Neural progenitor cell (in vitro differentiated cells): Measurements from ENCODE around the gene C10orf120. TPM values are rescaled to one million over a fixed set of nuclear protein-coding genes. Genes with fewer than 3 reads are reported as not detected.

ENCODE experiments used
- DNase-seq: peaks from one replicate; pipeline ENCODE4 v3.0.0-alpha.2; 2016; ENCODE audit warnings: low spot score
- H2AFZ ChIP-seq: fragments of 200-600 bp; sonication (generic); replicated peaks from 2 replicates; pipeline ENCODE4 v1.6.1; 2016; ENCODE audit warnings: antibody characterized with exemption
- H3F3A ChIP-seq: fragments of 200-600 bp; sonication (generic); 2 replicates; pipeline ENCODE4 v1.6.1; 2016; ENCODE audit warnings: antibody characterized with exemption, low read depth
- H3K27ac ChIP-seq: fragments of 200-600 bp; sonication (generic); 2 replicates; pipeline ENCODE4 v1.5.1; 2016; ENCODE audit warnings: mild to moderate bottlenecking
- H3K27me3 ChIP-seq: fragments of 200-600 bp; sonication (generic); 2 replicates; pipeline ENCODE4 v1.6.1; 2016; ENCODE audit warnings: mild to moderate bottlenecking, moderate library complexity
- H3K36me3 ChIP-seq: fragments of 200-600 bp; sonication (generic); 2 replicates; pipeline ENCODE4 v1.5.1; 2016
- H3K4me1 ChIP-seq: fragments of 200-600 bp; sonication (generic); 2 replicates; pipeline ENCODE4 v1.6.1; 2016; ENCODE audit warnings: mixed run types
- H3K4me2 ChIP-seq: fragments of 200-600 bp; sonication (generic); 2 replicates; pipeline ENCODE4 v1.6.1; 2016
- H3K4me3 ChIP-seq: fragments of 200-600 bp; sonication (generic); 2 replicates; pipeline ENCODE4 v1.5.1; 2016
- H3K79me2 ChIP-seq: fragments of 200-600 bp; sonication (generic); 2 replicates; pipeline ENCODE4 v1.6.1; 2016; ENCODE audit warnings: low read depth
- H3K9ac ChIP-seq: fragments of 200-600 bp; sonication (generic); 2 replicates; pipeline ENCODE4 v1.6.1; 2016
- H3K9me3 ChIP-seq: fragments of 200-600 bp; sonication (generic); 2 replicates; pipeline ENCODE4 v1.5.1; 2016; ENCODE audit warnings: low read depth
- H4K20me1 ChIP-seq: fragments of 200-600 bp; sonication (generic); 2 replicates; pipeline ENCODE4 v1.6.1; 2016; ENCODE audit warnings: low read depth
- H3K27ac Mint-ChIP-seq: 3 replicates; pipeline ENCODE4 v1.8.0; 2021; ENCODE audit warnings: mixed read lengths
- H3K27me3 Mint-ChIP-seq: 2 replicates; pipeline ENCODE4 v1.8.0; 2022; ENCODE audit warnings: low read depth, mild to moderate bottlenecking, inconsistent platforms, moderate library complexity, mixed read lengths; ENCODE audit not compliant: insufficient read depth
- H3K36me3 Mint-ChIP-seq: 3 replicates; pipeline ENCODE4 v1.8.0; 2021; ENCODE audit warnings: mixed read lengths
- H3K4me1 Mint-ChIP-seq: 3 replicates; pipeline ENCODE4 v1.8.0; 2021; ENCODE audit warnings: mixed read lengths
- H3K4me3 Mint-ChIP-seq: 3 replicates; pipeline ENCODE4 v1.8.0; 2021; ENCODE audit warnings: mild to moderate bottlenecking, moderate library complexity, mixed read lengths
- H3K9me3 Mint-ChIP-seq: 3 replicates; pipeline ENCODE4 v1.8.0; 2020; ENCODE audit warnings: mixed read lengths
- EZH2 ChIP-seq: fragments of 200-600 bp; sonication (generic); IDR thresholded peaks from 2 replicates; pipeline ENCODE4 v1.6.1; 2017; ENCODE audit warnings: antibody characterized with exemption, mild to moderate bottlenecking, moderate library complexity
- EZH2phosphoT487 ChIP-seq: fragments of 200-600 bp; sonication (generic); IDR thresholded peaks from 2 replicates; pipeline ENCODE4 v1.6.1; 2017; ENCODE audit warnings: antibody characterized with exemption
- total RNA-seq: library from RNA; depleted of rRNA; stranded (reverse); fragments of >200 nt; gene quantifications from 2 replicates; pipeline ENCODE4 v1.2.3, GENCODE V29; 2015; ENCODE audit warnings: low replicate concordance
- TF ChIP-seq, protein P1 (sequence below): fragments of 200-600 bp; sonication (generic); IDR thresholded peaks from 2 replicates; pipeline ENCODE4 v1.5.1; 2017; ENCODE audit warnings: antibody characterized with exemption, mild to moderate bottlenecking

The C10orf120 gene
- total RNA-seq, 1 donor from 2014 or later = not detected

GRCh38 chr10:122701652-122702051 is 2.0 kb upstream of the C10orf120 start:
- no peak overlapping the region for H3K9ac ChIP-seq
- H3K27me3 Mint-ChIP-seq = peaks cover 12% of the 10 kb centered on the region
- H3K27me3 ChIP-seq = no peaks in the 10 kb centered on the region
- no peaks in the 10 kb centered on the region for H3K9me3 Mint-ChIP-seq
- H3K79me2 ChIP-seq = no peaks in the 10 kb centered on the region
- no peak overlapping the region for H3K27ac Mint-ChIP-seq
- H2AFZ ChIP-seq = no peak overlapping the region
- DNase-seq = no peak
- no peaks in the 10 kb centered on the region for H3F3A ChIP-seq
- H4K20me1 ChIP-seq = no peaks in the 10 kb centered on the region
- no peak overlapping the region for H3K4me2 ChIP-seq
- TF ChIP-seq, protein P1, sequence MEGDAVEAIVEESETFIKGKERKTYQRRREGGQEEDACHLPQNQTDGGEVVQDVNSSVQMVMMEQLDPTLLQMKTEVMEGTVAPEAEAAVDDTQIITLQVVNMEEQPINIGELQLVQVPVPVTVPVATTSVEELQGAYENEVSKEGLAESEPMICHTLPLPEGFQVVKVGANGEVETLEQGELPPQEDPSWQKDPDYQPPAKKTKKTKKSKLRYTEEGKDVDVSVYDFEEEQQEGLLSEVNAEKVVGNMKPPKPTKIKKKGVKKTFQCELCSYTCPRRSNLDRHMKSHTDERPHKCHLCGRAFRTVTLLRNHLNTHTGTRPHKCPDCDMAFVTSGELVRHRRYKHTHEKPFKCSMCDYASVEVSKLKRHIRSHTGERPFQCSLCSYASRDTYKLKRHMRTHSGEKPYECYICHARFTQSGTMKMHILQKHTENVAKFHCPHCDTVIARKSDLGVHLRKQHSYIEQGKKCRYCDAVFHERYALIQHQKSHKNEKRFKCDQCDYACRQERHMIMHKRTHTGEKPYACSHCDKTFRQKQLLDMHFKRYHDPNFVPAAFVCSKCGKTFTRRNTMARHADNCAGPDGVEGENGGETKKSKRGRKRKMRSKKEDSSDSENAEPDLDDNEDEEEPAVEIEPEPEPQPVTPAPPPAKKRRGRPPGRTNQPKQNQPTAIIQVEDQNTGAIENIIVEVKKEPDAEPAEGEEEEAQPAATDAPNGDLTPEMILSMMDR = no peak
- no peak for TF ChIP-seq EZH2
- TF ChIP-seq EZH2phosphoT487 = no peak
- H3K36me3 Mint-ChIP-seq = no peaks in the 10 kb centered on the region
- no peaks in the 10 kb centered on the region for H3K9me3 ChIP-seq
- H3K36me3 ChIP-seq = no peaks in the 10 kb centered on the region
- H3K27ac ChIP-seq = no peak overlapping the region
- no peak overlapping the region for H3K4me3 Mint-ChIP-seq
- H3K4me3 ChIP-seq = no peak overlapping the region
- no peaks in the 10 kb centered on the region for H3K4me1 ChIP-seq
- no peaks in the 10 kb centered on the region for H3K4me1 Mint-ChIP-seq

GRCh38 chr10:122696687-122697086 is 3.0 kb downstream of the C10orf120 start:
- DNase-seq = no peak
- no peaks in the 10 kb centered on the region for H3K27me3 ChIP-seq
- no peak overlapping the region for H3K27ac ChIP-seq
- Mint-ChIP-seq H3K27me3 (peaks cover 8% of the 10 kb centered on the region), H3K27ac (no peak overlapping the region), H3K4me3 (no peak overlapping the region), H3K9me3 (peaks cover 2% of the 10 kb centered on the region), H3K4me1 (no peaks in the 10 kb centered on the region), H3K36me3 (no peaks in the 10 kb centered on the region)
- H4K20me1 ChIP-seq = no peaks in the 10 kb centered on the region
- no peaks in the 10 kb centered on the region for H3K9me3 ChIP-seq
- no peak for TF ChIP-seq EZH2phosphoT487
- no peak for TF ChIP-seq EZH2
- TF ChIP-seq, protein P1 = no peak
- H3K9ac ChIP-seq = no peak overlapping the region
- H3K36me3 ChIP-seq = no peaks in the 10 kb centered on the region
- no peak overlapping the region for H3K4me3 ChIP-seq
- H3K4me1 ChIP-seq = no peaks in the 10 kb centered on the region
- H3K79me2 ChIP-seq = no peaks in the 10 kb centered on the region
- H3F3A ChIP-seq = no peaks in the 10 kb centered on the region
- H2AFZ ChIP-seq = no peak overlapping the region
- H3K4me2 ChIP-seq = no peak overlapping the region

DNA sequence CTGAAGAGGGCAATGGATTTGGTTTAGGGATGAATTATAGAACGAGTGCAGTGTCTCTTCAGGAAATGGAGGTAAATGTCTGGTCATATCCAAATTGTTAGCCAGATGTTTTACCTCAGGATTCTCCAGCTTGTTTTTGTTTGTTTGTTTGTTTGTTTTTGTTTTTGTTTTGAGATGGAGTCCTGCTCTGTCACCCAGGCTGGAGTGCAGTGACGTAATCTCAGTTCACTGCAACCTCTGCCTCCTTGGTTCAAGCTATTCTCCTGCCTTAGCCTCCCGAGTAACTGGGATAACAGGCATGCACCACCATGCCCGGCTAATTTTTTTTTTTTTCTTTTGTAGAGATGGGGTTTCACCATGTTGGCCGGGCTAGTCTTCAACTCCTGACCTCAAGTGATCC is 6.9 kb downstream of the C10orf120 start:
- H2AFZ ChIP-seq = no peak overlapping the region
- H3K4me2 ChIP-seq = no peak overlapping the region
- no peak overlapping the region for H3K27ac ChIP-seq
- Mint-ChIP-seq H3K9me3 (peaks cover 2% of the 10 kb centered on the region), H3K36me3 (no peaks in the 10 kb centered on the region), H3K27me3 (peaks cover 2% of the 10 kb centered on the region), H3K4me1 (no peaks in the 10 kb centered on the region), H3K27ac (no peak overlapping the region), H3K4me3 (no peak overlapping the region)
- no peaks in the 10 kb centered on the region for H4K20me1 ChIP-seq
- H3K79me2 ChIP-seq = no peaks in the 10 kb centered on the region
- H3K27me3 ChIP-seq = no peaks in the 10 kb centered on the region
- H3K4me1 ChIP-seq = no peaks in the 10 kb centered on the region
- TF ChIP-seq, protein P1 = no peak
- TF ChIP-seq EZH2 (no peak), EZH2phosphoT487 (no peak)
- no peaks in the 10 kb centered on the region for H3K9me3 ChIP-seq
- H3K4me3 ChIP-seq = no peak overlapping the region
- no peaks in the 10 kb centered on the region for H3F3A ChIP-seq
- no peak overlapping the region for H3K9ac ChIP-seq
- no peaks in the 10 kb centered on the region for H3K36me3 ChIP-seq
- DNase-seq = no peak
